ENCODE measurements around the gene C7orf25.

C7orf25 gene

DNA sequence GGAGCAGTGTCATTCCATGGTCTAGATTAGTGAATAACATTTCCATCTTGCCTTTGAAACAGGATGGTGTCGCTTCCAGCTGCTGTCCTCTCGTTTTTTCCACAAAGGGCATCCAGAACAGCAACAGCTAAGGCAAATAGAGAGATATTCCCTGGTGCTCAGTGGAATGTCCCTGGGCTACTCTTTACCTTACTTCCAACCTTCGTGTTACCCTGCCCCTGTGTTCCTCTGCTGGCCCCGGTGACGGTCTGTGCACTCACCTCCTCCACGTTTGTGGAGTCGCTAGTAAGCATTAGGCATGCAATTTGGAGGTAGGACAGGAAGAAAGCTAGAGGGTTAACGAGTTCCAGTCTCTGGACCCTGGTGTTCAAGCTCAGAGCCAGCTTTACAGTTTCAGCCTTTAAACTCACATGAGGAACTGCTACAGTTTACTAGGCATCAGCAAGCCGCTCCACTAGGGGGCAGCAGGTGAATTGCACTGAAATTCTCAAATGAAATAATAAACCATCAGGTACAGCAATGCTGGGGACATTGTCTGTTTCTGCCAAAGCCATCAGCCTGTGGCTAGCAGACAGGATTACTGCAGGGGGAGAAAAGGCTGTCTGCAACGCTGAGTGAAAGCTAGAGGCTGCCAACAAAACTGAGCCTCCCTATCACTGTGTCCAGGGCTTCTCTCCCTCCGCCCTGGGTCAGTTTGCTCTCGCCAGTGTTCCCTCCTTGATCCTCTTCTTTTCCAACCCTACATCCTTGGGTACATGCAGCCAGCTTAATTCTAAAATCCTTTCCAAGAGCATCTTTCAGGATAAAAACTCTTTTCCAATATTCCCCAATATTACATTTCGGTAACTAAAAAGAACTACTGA is 29.3 kb upstream of the C7orf25 start:
- Histone ChIP-seq H3K4me3 (ENCODE audit: low read depth, low read length) (no peak overlapping the region), H3K36me3 (replicated peaks) (peaks cover 8% of the 10 kb centered on the region), H3K27me3 (replicated peaks) (no peaks in the 10 kb centered on the region), H3K27ac (no peak overlapping the region)
- TF ChIP-seq, protein P1, sequence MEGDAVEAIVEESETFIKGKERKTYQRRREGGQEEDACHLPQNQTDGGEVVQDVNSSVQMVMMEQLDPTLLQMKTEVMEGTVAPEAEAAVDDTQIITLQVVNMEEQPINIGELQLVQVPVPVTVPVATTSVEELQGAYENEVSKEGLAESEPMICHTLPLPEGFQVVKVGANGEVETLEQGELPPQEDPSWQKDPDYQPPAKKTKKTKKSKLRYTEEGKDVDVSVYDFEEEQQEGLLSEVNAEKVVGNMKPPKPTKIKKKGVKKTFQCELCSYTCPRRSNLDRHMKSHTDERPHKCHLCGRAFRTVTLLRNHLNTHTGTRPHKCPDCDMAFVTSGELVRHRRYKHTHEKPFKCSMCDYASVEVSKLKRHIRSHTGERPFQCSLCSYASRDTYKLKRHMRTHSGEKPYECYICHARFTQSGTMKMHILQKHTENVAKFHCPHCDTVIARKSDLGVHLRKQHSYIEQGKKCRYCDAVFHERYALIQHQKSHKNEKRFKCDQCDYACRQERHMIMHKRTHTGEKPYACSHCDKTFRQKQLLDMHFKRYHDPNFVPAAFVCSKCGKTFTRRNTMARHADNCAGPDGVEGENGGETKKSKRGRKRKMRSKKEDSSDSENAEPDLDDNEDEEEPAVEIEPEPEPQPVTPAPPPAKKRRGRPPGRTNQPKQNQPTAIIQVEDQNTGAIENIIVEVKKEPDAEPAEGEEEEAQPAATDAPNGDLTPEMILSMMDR (IDR thresholded peaks at IDR 0.05; ENCODE audit: low read depth, low read length, missing control alignments): peak; percentile 95
- DNase-seq: peak; percentile 84
- in situ Hi-C loops (cut with HindIII; ENCODE audit: low pct_ligation_motif_present, low sequenced_read_pairs): no loop called here

DNA sequence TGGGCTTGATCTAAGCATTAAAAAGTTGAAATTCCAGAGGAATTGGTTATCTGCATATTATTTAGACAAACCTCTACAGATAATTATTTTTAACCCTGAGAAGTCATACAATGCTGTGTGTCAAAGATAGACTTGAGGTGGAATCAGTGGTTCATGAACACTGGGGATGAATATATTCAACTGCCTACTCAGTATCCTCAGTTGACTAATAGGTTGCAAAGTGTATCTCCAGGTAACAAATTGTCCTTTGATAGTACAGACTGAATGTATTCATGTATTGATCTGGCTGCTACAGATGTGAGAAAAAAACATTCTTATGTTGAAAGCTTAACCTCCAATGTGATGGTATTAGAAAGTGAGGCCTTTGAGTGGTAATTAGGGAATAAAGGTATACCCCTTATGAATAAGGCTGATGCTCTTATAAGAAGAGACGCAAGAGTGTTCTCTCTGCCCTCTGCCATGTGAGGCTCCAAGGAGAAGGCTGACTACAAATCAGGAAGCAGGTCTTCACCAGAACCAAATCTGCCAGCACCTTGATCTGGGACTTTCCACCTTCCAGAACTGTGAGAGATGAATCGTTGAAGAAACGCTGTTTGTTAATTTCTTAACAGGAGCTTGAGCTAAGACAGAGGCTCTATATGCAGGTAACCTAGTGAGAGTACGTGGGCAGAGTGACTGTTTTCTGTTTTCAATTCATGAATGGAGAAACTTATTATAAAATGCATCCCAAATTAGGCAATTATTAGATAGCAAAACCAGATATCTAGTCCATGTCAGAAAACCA is 27.8 kb upstream of the C7orf25 start:
- Histone ChIP-seq H3K27ac (no peak overlapping the region), H3K4me3 (ENCODE audit: low read depth, low read length) (no peak overlapping the region), H3K36me3 (replicated peaks) (peaks cover 19% of the 10 kb centered on the region), H3K27me3 (replicated peaks) (no peaks in the 10 kb centered on the region)
- TF ChIP-seq, protein P1 (IDR thresholded peaks at IDR 0.05; ENCODE audit: low read depth, low read length, missing control alignments): no peak
- in situ Hi-C loops (cut with HindIII; ENCODE audit: low pct_ligation_motif_present, low sequenced_read_pairs): no loop called here
- DNase-seq: no peak

DNA sequence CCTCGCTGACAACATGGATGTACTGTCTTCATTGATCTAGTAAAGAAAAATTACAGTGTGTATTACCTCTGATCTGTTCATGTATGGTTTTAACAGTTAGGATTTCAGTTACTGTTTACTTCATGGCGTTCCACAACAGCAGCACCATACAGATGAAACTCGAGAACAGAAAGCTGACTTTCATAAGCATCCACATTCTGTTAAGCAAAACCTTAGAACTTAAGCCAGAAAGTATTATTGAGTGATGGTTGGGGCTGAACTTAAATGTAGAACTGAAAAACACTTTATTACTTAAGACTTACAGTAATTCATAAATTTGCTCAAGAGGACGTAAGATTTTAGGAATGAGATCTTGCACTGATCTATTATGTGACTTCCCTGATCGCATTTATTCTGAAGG is 24.0 kb upstream of the C7orf25 start:
- H3K4me3 ChIP-seq (ENCODE audit: low read depth, low read length): no peak overlapping the region
- no peak overlapping the region for H3K27ac ChIP-seq
- DNase-seq: no peak
- in situ Hi-C loops (cut with HindIII; ENCODE audit: low pct_ligation_motif_present, low sequenced_read_pairs): no loop called here
- TF ChIP-seq, protein P1 (IDR thresholded peaks at IDR 0.05; ENCODE audit: low read depth, low read length, missing control alignments): no peak
- H3K27me3 ChIP-seq (replicated peaks): no peaks in the 10 kb centered on the region
- H3K36me3 ChIP-seq (replicated peaks): peaks cover 19% of the 10 kb centered on the region

DNA sequence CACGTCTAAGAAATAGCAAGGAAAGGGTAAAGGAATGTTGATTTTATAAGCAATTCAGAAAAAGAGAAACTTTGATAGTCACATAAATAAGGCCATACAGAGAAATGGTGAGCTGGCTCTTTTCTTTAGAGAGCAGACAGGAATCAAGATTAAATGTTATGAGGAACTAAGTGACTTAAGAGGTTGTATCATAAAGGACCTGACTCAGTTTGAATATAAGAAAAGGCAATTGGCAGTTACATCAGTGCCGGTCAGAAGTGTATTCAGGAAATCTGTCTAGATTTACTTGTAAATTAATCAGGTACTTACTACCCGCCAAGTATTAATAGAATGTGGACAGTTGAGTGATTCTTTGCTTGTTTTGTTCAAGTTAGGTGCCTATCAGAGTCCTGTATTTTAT is 22.4 kb upstream of the C7orf25 start:
- Histone ChIP-seq H3K36me3 (replicated peaks) (peaks cover 19% of the 10 kb centered on the region), H3K27ac (no peak overlapping the region), H3K27me3 (replicated peaks) (no peaks in the 10 kb centered on the region), H3K4me3 (ENCODE audit: low read depth, low read length) (no peak overlapping the region)
- no peak for DNase-seq
- in situ Hi-C loops (cut with HindIII; ENCODE audit: low pct_ligation_motif_present, low sequenced_read_pairs): no loop called here
- TF ChIP-seq, protein P1 (IDR thresholded peaks at IDR 0.05; ENCODE audit: low read depth, low read length, missing control alignments): no peak

DNA sequence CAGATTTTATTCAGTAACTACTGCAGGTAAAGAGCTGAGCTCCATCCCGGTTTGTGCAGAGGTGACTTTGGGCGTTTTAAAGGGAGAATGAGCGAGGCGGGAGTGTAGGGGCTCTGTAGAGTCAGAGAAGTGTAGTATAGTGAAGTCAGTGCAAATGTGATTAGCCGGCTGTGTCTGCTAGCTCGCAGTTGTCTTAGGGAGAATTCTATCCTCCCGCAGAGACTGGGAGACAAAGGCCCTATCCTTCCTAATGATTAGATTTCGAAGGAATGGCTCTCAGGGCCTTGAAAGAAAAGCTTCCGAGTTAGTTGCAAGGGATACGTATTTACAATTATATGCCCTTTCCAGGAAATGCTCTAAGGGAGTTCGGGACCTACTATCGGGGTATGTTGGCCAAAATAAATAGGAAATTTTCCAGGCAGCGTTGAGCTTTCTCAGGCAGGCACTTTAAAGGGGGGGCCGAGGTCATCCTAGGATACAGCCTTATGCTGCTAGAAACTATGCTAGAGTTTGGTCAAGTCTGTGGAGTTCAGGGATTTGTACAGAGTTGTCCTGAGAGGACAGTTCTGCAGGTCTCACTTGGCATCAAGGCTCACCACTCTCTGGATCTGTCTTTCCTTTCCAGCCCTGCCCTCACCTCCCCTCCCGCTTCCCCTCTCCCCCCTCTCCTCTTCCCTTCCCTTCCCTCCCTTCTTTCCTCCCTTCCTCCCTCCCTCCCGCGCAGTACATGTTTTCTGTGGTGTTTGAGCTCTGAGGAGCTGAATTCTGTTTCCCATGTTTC is 21.1 kb upstream of the C7orf25 start:
- no peak for DNase-seq
- Histone ChIP-seq H3K27me3 (replicated peaks) (no peaks in the 10 kb centered on the region), H3K4me3 (ENCODE audit: low read depth, low read length) (peak overlapping the region; percentile 92), H3K27ac (peak overlapping the region; percentile 61), H3K36me3 (replicated peaks) (peaks cover 15% of the 10 kb centered on the region)
- TF ChIP-seq, protein P1 (IDR thresholded peaks at IDR 0.05; ENCODE audit: low read depth, low read length, missing control alignments): no peak
- in situ Hi-C loops (cut with HindIII; ENCODE audit: low pct_ligation_motif_present, low sequenced_read_pairs): no loop called here
